ENCODE data around the gene TM4SF18. TPM values are rescaled to one million over a fixed set of nuclear protein-coding genes. Genes with fewer than 3 reads are reported as not detected.

The TM4SF18 gene
- total RNA-seq, 1 experiment from 2014 or later = 9.8 TPM

DNA sequence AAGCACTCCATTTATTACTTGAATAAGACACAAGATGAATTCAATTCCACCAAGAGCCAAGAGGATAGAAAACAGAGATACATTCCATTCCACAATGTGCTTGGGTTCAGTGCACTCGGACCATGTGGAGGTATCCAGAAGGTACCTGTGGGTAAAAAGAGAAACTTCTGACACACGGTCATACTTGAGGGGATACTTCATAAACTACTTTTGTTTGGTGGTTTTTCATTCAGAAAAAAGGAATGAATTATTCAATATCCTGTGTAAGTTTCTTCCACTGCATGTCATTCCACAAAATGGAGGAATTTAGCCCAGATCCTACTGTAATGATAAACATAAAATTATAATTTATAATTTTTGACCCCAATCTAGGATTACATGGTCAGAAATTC lies 38.3 kb upstream of the TM4SF18 start:
- H3K36me3 Mint-ChIP-seq (ENCODE audit: insufficient read depth in 1 of 3, low read depth in 3 of 3) = no peaks in the 10 kb centered on the region
- Histone ChIP-seq H2BK20ac (ENCODE audit: low read depth, low read length, poor library complexity, severe bottlenecking) (no peak overlapping the region), H3T11ph (ENCODE audit: low read length) (no peak overlapping the region), H4K8ac (replicated peaks; ENCODE audit: insufficient read length, low read depth, low read length) (no peak overlapping the region), H3K56ac (ENCODE audit: insufficient read length, low read depth, low read length) (no peak overlapping the region), H3K23me2 (ENCODE audit: insufficient read length, low read depth, low read length, poor library complexity, severe bottlenecking) (no peaks in the 10 kb centered on the region), H2BK120ac (ENCODE audit: low read depth, low read length, poor library complexity, severe bottlenecking) (no peak overlapping the region), H3K9me3 (ENCODE audit: control insufficient read depth, low read depth, low read length) (no peaks in the 10 kb centered on the region), H2BK15ac (ENCODE audit: low read depth, low read length) (no peak overlapping the region), H3K4me2 (ENCODE audit: insufficient read depth, insufficient read length, low read length) (no peak overlapping the region), H3K14ac (ENCODE audit: insufficient read depth, low read length) (no peak overlapping the region), H3K27ac (ENCODE audit: insufficient read length, low read depth, low read length) (no peak overlapping the region), H2BK5ac (ENCODE audit: insufficient read length, low read length) (no peak overlapping the region), H3K79me1 (ENCODE audit: insufficient read depth, low read depth, low read length, poor library complexity, severe bottlenecking) (no peaks in the 10 kb centered on the region), H3K4ac (ENCODE audit: low read depth, low read length) (no peak overlapping the region), H3K23ac (ENCODE audit: insufficient read length, low read depth, low read length) (no peak overlapping the region), H4K20me1 (ENCODE audit: control insufficient read depth, insufficient read depth, insufficient read length) (no peaks in the 10 kb centered on the region), H3K4me1 (ENCODE audit: insufficient read depth, low read length) (peaks cover 5% of the 10 kb centered on the region), H2AFZ (ENCODE audit: low read length) (no peak overlapping the region), H4K91ac (ENCODE audit: insufficient read length, low read depth, low read length) (no peak overlapping the region), H4K5ac (ENCODE audit: insufficient read length, low read depth, low read length) (no peak overlapping the region), H3K27me3 (ENCODE audit: insufficient read depth, low read length) (no peaks in the 10 kb centered on the region), H2BK12ac (ENCODE audit: insufficient read length, low read depth, low read length) (no peak overlapping the region), H3K79me2 (ENCODE audit: insufficient read depth, low read length) (no peaks in the 10 kb centered on the region), H3K9ac (ENCODE audit: extremely low read depth, insufficient read length, low read length) (no peak overlapping the region), H2AK5ac (ENCODE audit: insufficient read length, low read length) (no peak overlapping the region), H3K18ac (ENCODE audit: insufficient read length, low read depth, low read length) (no peak overlapping the region)
- no CpG with 5 or more reads among the region's 2 CpGs for WGBS (ENCODE audit: extremely low coverage, insufficient read length, low lambda C conversion rate)
- TF ChIP-seq, protein P1, sequence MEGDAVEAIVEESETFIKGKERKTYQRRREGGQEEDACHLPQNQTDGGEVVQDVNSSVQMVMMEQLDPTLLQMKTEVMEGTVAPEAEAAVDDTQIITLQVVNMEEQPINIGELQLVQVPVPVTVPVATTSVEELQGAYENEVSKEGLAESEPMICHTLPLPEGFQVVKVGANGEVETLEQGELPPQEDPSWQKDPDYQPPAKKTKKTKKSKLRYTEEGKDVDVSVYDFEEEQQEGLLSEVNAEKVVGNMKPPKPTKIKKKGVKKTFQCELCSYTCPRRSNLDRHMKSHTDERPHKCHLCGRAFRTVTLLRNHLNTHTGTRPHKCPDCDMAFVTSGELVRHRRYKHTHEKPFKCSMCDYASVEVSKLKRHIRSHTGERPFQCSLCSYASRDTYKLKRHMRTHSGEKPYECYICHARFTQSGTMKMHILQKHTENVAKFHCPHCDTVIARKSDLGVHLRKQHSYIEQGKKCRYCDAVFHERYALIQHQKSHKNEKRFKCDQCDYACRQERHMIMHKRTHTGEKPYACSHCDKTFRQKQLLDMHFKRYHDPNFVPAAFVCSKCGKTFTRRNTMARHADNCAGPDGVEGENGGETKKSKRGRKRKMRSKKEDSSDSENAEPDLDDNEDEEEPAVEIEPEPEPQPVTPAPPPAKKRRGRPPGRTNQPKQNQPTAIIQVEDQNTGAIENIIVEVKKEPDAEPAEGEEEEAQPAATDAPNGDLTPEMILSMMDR (conservative IDR thresholded peaks at IDR 0.05) = no peak
- no peaks in the 10 kb centered on the region for H3K27me3 Mint-ChIP-seq (ENCODE audit: low read depth)
- no peak for DNase-seq
- no peaks in the 10 kb centered on the region for H3K9me3 Mint-ChIP-seq
- H3K4me1 Mint-ChIP-seq = peaks cover 58 to 62% of the 10 kb centered on the region in 2 experiments
- no peak overlapping the region; a peak in 1 of 7 replicates for H3K27ac Mint-ChIP-seq
- H3K4me3 Mint-ChIP-seq = no peak overlapping the region

Measured in H9 (cell line).